ENCODE data around the gene RNH1.

The RNH1 gene

GRCh38 chr11:506995-507726 lies at the start of gene RNH1:
TSS of gene RNH1 (minus strand) at chr11:507242. CDS start at chr11:502162, 5,080 bp downstream.
- peak; percentile 99 for DNase-seq (ENCODE audit: low read depth)

GRCh38 chr11:555780-556661 lies 49.0 kb upstream of the RNH1 start:
- DNase-seq (ENCODE audit: low read depth): no peak

- no peak for DNase-seq (ENCODE audit: low read depth)
Measured at GRCh38 chr11:555227-555779, 48.3 kb upstream of the RNH1 start.

GRCh38 chr11:554428-555226 lies 47.6 kb upstream of the RNH1 start:
- peak; percentile 57 for DNase-seq (ENCODE audit: low read depth)

- no peak for DNase-seq (ENCODE audit: low read depth)
Measured at GRCh38 chr11:553988-554340, 46.9 kb upstream of the RNH1 start.

- no peak for DNase-seq (ENCODE audit: low read depth)
Measured at GRCh38 chr11:553083-553987, 46.3 kb upstream of the RNH1 start.

GRCh38 chr11:551596-551995 lies 44.6 kb upstream of the RNH1 start:
- DNase-seq (ENCODE audit: low read depth): no peak

GRCh38 chr11:551131-551530 lies 44.1 kb upstream of the RNH1 start:
- DNase-seq (ENCODE audit: low read depth): no peak

GRCh38 chr11:550746-551085 lies 43.7 kb upstream of the RNH1 start:
- DNase-seq (ENCODE audit: low read depth): no peak

GRCh38 chr11:550021-550745 lies 43.1 kb upstream of the RNH1 start:
- no peak for DNase-seq (ENCODE audit: low read depth)

- DNase-seq (ENCODE audit: low read depth): no peak
Measured at GRCh38 chr11:548700-549603, 41.9 kb upstream of the RNH1 start.

- DNase-seq (ENCODE audit: low read depth): no peak
Measured at GRCh38 chr11:545171-545570, 38.1 kb upstream of the RNH1 start.

GRCh38 chr11:544817-545166 lies 37.8 kb upstream of the RNH1 start:
- DNase-seq (ENCODE audit: low read depth): no peak

GRCh38 chr11:541433-541885 lies 34.4 kb upstream of the RNH1 start:
- no peak for DNase-seq (ENCODE audit: low read depth)

- DNase-seq (ENCODE audit: low read depth): no peak
Measured at GRCh38 chr11:540583-541432, 33.8 kb upstream of the RNH1 start.

GRCh38 chr11:539971-540481 lies 33.0 kb upstream of the RNH1 start:
- DNase-seq (ENCODE audit: low read depth): no peak

GRCh38 chr11:538431-539051 lies 31.5 kb upstream of the RNH1 start:
- no peak for DNase-seq (ENCODE audit: low read depth)
